Retina (tissue), 1 donor: ENCODE results near the gene MRPS10.
A peak's percentile ranks its signal among the peaks of the same experiment; 100 is the strongest.
"Not testable (repeated sequence)": the region's sequence is repeated elsewhere in the genome, so short reads cannot be mapped to it uniquely, and the experiment has no call there.

Experiments used
- DNase-seq: peaks from one replicate; pipeline ENCODE4 v3.0.0-alpha.2; 2016

Gene MRPS10

GRCh38 chr6:42173101-42173500, 44.6 kb downstream of the MRPS10 start, which contains the start of gene GUCA1A:
TSS of gene GUCA1A (plus strand) at chr6:42173364. CDS start at chr6:42173614, 250 bp downstream.
- no peak for DNase-seq

DNA sequence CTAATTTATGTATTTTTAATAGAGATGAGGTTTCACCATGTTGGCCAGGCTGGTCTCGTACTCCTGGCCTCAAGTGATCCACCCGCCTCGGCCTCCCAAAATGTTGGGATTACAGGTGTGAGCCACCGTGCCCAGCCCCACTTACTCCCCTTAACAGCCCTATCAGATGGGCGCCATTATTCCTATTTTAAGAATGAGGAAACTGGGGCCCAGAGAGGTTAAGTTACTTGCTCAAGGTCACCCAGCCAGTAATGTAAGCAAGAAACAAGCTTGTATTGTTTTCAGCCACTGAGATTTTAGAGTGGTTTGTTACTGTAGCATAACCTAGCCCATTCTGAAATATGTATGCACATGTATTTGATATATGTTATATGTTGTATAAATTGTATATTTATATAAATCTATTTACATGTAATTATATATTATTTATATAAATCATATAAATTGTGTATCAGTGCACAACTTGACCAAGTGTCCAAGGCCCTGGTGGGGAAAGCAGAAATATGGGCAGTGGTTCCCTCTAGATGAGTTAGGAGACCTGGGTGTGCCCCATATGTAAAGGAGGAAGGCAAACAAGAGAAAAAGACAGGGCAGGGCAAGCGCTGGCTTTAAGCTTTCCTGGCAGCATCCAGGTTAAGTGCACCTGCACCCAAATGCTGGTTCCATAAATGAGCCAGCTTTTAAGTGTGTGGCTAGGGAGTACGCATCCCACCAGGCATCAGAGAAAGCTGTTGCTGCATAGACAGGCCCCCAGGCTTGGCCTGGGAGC, 45.7 kb downstream of the MRPS10 start:
- DNase-seq: no peak

GRCh38 chr6:42169780-42170179, 47.9 kb downstream of the MRPS10 start:
- DNase-seq: not testable (repeated sequence)

DNA sequence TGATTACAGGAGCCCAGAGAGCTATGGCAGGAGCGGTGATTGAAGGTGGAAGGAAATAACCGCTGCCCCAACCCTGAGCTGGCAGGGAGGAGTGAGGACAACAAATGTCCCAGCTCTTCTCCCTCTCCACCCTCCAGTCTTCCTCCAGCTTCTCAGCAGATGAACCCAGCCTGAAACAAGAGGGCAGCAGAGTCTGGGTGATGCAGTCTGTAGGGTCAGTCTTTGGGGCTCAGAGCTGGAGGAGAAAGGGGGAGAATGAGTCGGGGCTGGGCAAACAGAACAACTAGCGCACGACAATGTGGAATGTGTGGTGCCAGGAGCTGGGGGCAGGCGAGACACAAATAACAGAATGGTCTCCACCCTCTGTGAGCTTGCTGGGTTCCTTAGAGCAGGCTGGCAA, 49.0 kb downstream of the MRPS10 start:
- DNase-seq: no peak

DNA sequence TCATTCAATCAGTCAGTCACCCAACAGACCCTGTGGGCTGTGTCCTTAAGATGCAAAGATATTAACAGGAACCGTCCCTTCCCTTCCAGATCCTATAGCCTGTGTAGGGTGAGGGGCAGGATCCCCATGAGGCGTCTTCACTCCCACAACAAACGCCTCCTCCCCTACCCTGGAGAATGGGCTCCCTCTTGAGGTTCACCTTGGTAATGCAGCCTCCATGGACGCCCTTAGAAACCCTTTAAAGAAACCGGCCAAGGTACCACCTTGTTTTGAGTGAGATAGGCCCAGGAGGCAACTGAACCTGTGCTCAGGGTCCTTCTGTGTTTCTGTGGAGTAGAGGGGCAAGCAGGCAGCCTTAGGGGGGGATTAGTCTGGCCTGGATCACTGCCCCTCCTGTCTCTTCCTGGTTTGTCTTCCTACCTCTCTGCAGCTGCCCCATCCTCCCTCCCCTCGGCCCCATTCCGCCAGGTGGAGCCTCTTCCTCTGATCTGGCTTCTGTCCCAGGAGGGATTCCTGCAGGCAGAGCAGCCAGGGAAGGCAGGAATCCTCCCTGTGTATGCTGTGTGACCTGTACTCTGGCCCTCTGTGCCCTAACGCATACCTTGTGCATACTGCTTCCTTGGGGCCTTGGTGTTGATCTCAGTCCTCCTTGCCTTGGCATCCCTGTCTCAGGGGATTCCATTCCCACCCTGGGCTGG, 51.1 kb downstream of the MRPS10 start:
- peak; percentile 86 for DNase-seq

DNA sequence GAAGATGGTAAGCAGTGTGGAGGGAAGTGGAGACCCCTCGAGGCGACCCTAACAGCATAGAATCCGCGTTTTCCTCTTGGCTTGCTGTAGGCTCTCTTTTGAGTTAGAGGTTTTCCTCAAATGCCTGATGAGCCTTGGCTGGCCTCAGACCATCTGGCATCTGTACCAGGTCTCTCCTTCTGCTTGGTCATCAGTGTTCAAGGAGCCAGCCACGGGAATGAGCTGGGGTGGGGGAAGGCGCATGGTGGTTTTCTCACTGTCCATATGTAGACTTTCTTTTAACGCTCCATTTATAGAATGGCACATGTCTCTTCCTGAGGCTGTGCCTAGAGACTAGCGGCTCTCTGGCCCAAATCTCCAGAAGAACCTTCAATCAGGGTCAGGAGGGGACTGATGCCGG, 52.6 kb downstream of the MRPS10 start:
- DNase-seq: no peak

DNA sequence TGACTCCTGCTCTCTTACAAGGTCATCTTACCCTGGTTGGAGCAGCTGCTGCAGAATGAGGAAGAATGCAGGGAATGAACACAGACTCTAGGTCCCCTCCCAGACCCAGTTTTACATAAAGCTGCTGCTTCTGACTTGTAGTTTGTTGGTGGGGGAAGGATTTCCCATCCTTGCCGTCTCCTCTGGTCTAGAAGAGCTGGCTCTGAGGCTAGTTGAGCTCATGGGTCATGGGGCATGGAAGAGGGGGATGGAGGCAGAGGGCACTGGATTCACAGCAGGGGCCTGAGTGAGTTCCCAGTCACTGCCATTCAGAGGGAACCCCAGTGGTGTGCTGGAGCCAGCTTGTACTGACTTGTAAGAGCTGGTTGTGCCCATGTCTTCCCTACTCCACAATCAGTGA, 53.7 kb downstream of the MRPS10 start:
- DNase-seq: no peak

DNA sequence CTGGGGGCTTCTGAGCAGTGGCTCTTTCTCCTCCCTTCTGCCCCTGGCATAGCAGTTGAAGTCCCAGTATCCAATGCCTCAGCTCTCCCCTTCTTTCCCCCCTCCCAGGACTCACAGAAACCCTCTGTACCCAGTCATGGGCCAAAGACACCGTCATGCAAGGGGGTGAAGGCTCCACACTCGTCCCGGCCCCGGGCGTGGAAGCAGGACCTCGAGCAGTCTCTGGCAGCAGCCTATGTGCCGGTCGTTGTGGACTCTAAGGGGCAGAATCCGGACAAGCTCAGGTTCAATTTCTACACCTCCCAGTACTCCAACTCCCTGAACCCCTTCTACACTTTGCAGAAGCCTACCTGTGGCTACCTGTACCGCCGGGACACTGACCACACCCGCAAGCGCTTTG, 54.8 kb downstream of the MRPS10 start:
- no peak for DNase-seq

DNA sequence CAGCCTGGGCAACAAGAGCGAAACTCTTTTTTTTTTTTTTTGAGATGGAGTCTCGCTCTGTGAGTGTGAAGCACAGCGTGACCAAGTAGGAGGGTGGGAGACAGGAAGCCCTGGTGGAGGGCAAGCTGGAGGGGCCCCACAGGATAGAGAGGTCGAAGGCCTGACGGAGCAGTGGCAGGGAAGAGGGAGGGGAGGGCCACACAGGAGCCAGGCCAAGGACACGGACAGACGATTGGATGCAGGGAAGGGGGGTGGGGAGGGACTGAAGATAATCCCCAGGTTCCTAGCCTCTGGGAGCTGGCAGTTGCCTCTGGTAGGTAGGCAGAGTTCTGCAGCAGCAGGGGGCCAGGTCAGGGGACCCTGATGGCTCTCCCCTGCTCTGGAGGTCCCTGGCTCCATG, 55.3 kb downstream of the MRPS10 start:
- DNase-seq: no peak

DNA sequence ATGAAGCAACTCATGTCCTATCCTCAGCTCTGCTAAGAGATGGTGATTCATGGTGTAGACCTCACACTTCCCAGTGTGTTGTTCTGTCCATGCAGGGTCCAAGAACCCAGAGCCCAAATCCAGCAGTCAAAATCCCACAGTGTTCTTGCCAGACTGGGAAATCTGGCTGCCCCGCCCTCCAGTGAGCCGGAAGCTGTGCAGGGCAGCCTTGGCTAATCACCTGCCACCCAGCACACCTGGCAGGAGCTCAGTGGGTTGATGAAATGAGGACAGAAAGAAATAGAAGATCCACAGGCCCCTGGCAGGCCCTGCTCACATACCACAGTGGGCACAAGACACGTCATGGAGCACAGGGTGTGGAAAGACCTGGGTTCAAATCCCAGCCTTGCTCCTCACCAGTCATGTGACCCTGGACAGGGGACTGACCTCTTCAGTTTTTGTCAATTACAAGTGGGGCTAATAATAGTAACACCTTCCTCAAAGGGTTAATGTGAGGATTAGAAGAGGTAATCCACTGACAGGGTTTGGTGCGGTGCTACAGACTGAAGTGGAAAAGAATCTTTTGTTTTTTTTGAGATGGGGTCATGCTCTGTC, 58.1 kb downstream of the MRPS10 start:
- DNase-seq: no peak

GRCh38 chr6:42158631-42159030, 59.0 kb downstream of the MRPS10 start:
- no peak for DNase-seq

GRCh38 chr6:42158011-42158410, 59.6 kb downstream of the MRPS10 start:
- DNase-seq: no peak
